UCSD-AML1 (cell line): ENCODE measurements around the gene ZNF618.

ENCODE experiments used
- DNase-seq: peaks from one replicate; lab custom pipeline; 2025; ENCODE audit not compliant: unreplicated experiment; lab: John Stamatoyannopoulos, UW

ZNF618 gene

DNA sequence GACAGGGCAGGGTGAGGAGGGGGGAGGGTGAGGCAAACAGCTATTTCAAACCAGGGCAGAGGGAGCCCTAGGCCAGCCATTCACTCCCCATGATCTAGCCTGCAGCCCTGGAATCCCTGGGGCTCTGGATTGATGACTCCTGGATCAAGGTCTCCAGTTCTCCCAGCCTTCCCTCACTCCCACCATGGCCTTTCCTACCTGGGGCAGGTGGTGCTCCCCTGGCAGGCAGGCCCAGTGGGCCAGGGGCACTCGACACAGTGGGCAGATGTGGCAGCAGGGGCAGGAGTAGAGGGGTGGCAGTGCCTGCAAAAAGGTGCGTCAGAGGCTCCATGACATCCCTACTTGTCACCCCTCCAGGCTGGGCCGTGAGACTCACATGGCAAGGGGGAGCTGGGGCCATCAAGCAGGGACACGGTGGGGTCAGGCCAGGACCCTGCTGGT, 216.9 kb downstream of the ZNF618 start:
- no peak for DNase-seq

DNA sequence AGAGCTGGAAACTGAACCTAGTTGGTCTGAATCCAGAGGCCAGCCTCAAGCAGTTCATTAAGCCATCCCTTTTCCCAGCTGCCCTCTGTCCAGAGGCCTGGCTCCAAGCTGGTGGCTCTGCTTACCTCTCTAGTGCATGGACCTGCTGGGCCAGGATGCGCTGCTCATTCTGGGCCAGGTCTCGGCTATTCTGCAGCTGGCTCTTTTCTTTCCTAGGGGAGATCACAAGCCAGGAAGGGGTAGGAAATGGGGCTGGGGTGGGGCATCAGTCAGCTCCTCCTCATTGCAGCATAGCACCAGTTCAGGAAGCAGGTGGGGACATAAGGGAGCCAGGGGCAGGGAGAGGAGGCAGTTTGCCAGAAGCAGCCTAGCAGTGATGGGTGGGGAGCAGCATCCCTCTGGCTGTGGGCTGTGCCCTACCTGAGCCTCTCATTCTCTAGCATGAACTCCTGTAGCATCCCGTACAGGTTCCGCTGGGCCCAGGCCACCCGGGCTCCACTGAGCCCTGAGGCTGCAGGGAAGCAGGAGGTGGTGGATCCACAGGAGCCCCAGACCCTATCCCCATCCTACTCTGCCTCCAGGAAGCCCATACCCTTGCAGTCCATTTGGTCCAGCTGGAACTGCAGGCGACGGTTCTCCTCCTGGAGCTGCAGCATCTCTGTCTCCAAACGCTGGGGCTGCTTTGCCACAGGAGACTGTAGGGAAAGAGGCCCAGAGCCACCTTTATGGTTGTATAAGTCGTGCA, 217.8 kb downstream of the ZNF618 start:
- no peak for DNase-seq

DNA sequence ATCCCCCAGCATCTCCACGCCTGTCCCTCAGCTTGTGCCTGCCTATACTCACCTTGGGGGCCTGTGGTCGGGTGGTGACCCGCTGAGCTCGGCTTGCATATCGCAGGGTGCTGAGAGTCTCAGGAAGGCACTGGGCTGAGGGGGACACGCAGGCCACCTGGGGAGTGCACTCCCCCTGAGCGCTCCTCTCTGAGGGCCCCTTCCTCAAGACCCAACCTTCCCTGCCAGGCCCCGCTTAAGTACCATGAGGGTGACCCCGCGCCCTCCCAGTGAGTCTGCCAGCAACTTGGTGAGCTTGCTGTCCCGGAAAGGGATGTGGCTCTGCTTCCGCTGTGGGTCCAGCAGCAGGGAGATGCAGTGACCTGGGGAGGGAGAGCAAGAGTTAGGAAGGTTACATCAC, 218.9 kb downstream of the ZNF618 start:
- DNase-seq, result no peak

DNA sequence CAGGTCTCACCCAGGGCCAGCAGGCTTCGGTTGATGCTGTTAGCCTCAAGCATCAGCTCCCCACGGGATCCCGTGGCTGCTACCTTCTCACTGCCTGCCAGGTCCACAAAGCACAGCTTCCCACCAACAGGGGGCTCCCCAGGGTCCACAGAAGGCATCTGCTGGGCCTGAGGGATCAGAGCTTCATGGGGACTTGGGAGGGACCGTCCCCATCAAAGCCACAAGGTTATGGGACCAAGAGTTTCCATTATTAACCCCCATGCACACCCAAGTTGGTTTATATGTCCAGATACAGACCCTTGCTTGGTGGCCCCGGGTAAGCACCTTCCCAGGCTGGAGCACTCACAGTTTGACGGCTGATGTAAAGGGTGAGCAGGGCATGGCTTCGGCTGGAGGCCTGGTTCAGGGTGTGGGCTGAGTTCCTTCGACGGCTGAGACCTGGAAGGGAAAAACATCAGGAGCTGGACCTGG, 220.0 kb downstream of the ZNF618 start:
- DNase-seq, result no peak

DNA sequence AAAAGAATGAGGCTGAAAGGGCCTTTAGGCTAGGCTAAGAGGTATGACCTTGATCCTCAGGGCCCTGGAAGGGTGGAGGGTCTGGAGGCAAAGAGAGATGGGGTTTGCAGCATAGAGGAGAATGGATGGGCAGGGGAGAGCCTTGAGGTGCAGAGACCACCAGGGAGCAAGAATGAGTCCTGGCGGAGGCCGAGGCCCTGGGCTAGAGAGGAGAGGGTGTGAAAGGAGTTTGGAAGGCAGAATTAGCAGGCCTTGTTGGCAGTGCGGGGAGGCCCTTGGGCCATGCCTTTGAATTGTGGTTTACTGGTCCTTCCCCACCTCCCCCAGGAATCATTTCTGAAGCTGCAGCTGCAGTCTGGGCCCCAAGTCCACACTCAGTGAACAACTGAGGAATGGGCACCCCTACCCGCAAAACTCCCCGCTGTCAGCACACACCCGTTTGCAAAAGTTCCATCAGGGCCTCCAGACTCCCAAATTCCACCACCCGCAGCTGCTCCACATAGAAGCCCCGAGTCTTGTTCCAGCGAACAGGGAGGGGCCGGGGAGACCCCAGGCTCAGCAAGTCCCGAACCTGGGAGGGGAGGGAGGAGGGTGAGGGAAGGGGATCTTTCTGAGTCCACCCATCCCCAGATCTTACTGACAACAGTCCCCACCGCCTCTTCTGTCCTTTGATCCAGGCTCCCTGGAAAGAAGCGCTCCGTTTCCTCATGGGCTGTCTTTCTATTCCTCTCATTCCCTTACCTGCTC, 220.9 kb downstream of the ZNF618 start:
- no peak for DNase-seq

DNA sequence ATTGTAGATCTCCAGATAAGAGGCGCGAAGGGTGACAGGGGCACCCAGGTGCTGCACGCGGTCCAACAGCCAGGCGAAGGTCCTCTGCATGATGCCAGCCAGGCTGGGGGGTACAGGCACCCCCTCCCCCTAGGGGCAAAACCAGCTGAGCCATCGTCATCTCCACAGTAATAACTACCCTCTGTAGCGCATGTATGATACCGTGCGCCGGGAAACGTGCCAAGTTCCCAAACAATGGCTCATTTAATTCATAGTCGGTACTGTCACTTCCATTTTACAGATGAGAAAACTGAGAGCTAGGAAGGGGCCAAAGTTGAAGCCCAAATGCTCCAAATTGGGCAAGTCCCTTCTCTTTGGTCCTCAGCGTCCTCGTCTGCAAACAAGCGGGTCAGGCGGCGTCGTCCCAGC, 221.5 kb downstream of the ZNF618 start:
- no peak for DNase-seq

DNA sequence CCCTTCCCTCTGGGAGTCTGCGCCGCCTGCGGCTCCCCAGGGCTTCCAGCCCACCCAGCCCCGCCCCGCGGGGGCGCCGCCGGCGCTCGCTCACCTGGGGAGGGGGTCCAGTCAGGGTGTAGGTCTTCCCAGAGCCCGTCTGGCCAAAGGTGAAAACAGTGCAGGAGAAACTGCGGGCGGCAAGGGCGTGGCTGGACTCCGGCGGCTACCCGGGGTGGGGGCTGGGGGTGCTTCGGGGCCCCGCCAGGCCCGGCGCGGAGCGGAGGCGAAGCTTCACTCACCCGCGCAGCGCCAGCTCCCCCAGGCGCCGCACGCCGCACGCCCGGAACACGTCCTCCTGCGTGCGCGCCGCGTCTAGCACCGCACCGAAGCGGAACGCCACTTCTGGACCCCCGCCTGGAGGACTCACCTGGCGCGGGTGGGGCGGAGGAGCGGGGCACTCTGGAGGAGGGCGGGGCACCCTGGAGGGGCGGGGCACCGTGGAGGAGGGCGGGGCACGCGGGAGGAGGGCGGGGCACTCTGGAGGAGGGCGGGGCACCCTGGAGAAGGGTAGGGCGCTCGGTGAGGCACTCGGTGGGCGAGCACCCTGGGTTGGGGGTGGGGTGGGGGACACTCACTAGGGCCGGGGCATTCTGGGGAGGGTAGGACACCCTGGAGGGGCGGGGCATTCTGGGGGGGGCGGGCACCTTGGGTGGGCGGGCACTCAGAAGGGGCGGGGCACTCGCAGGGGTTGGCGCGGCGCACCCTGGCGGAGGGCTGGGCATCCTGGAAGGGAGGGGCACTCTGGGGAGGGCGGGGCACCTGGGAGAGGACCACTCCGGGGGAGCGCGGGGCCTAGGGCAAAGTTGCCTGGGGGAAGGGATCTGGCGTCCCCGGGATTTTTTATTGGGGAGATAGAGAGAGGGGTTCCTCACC, 222.2 kb downstream of the ZNF618 start:
- no peak for DNase-seq

DNA sequence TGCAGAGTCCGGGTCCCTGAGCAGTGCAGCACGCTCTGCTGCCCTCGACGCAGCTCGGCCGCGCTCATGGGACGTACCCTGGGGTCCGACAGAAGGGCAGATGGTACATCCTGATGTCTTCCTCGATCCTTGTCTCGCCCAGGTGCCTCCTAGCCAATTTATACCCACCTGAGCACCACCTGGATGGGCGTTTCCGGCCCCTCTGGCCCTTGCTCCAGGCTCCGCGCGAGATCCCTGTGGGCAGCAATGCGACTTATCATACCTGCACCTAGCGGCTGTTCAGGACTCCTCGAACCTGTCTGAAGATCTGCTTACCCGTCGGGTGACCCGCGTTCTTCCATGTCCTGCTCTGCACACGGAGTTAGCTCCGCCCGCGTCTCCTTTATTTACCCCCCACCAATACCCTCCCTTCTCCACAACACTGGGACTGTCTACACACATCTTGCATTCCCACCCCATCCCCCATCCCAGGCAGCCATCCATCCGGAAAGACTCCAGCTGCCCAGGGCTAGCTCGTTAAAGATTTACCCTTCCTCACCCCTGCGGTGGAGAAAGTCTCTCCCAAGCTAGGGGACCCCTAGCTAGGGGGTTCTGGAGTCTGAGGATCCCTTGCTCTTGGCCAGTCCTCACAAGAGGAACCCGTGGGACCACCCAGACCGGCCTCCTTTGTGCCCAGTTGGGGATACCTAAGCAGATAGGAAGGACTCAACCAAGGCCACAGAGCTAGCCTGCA, 223.0 kb downstream of the ZNF618 start, which contains the start of gene KIF12:
KIF12 (minus strand) TSS at position 357 of the 733 bp plus-strand sequence; CDS start at position 341, 16 bp downstream.
- no peak for DNase-seq

DNA sequence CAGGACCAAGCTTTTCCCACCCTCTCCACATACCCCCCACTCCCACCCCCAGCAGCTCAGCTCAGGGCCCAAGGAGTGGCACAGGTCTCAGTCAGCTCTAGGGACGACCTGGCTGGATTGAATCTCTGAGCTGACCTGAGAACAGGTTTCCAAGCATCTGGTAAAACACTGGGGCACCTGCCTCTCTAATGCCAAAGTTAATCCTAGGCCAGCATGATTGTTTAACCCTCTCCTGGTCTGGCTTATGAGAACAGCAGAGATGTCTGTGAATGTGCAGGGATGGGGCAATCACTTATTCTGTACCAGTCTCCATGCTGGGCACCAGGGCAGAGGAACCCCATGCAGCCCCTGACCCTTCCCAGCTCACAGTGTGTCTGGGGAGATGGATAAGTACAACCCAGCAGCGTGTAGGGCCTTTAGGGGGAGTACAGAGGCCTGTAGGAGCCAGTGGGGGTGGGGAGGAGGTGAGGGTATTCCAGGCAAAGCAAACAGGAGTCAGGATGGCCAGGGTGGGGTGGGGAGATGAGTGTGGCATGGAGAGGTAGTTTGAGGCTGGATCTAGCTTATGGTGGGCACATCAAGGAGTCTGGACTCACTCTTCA, 223.7 kb downstream of the ZNF618 start:
- no peak for DNase-seq

DNA sequence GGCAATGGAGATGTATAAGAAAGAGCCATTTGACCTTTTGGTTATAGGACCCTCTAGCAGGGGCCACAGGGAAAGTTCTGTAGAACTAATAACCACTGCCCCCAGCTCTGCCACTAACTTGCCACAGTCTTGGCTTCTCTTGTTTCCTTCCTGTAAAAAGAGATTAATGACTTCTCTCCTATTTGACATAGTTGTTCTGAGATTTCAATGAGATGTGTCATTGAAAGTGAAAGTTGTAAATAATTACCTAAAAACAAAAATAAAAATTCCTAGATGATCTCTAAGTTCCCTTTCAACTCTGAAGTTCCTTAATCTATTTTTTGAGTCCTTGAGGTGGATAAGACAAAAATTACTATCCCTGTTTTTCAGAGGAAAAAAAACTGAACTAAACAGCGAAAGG, 224.4 kb downstream of the ZNF618 start:
- no peak for DNase-seq

DNA sequence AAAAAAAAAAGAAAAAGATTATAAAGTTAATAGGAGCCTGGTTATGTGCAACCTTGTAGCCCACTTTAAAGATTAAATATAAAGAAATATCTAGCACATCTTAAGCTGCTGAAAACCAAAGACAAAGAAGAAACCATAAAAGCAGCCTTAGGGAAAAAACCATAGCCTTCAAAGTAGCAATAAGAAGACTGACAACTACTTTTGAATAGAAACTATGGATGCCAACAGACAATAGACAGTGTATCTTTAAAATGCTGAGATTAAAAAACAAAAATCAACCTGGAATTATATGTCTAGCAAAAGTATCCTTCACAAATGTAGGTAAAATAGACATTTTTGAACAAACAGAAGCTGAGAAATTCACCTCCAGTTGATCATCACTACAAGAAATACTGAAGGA, 226.4 kb downstream of the ZNF618 start:
- no peak for DNase-seq

DNA sequence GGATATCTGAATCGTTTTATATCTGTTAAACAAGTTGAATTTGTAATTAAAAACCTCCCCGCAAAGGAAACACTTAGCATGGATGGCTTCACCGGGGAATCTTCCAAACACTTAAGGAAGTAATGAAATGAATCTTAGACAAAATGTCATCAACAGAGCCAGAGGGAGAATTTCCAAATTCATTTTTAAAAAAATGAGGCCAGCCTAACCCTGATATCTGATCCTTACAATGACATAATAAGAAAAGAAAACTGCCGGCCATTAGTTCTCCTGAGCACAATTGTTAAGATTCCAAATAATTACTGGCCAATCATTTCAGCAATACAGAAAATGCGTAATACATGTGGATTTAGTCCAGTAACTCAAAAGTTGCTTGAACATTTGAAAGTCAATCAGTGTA, 229.1 kb downstream of the ZNF618 start:
- DNase-seq, result no peak
